AG10803 (cell line): Measurements from ENCODE around the gene DNAJB8.

ENCODE experiments used
- DNase-seq: peaks from one replicate; pipeline ENCODE4 v3.0.0; 2010; ENCODE audit warnings: low read depth
- H3K4me3 ChIP-seq: 2 replicates; pipeline ENCODE4 v1.5.1; 2011; ENCODE audit warnings: mild to moderate bottlenecking, low read length, control low read depth
- TF ChIP-seq, protein P1 (sequence below): conservative IDR thresholded peaks from 2 replicates; pipeline ENCODE4 v1.5.1; 2011; ENCODE audit warnings: mild to moderate bottlenecking, low read length, control low read depth, inconsistent platforms

DNAJB8 gene

DNA sequence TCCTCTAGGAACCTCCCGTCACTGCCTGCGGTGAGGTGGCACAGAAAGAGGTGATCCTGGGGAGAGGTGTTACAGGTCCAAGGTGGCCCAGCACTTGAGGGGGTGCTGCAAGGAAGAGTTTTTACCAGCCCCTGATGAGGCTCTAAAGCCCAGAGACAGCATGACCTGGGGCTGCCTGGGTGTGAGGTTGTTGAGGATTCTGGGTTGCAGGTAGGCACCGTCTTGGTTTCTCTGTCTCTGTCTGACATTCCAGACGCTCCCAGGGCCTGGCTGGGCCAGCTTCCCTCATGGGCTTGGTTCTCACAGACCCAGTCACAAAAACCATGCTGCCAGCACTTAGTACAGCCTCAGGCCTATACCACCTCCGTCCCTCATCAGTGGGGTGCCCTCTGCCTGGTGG lies 31.1 kb downstream of the DNAJB8 start:
- H3K4me3 ChIP-seq = no peak overlapping the region
- no peak for DNase-seq
- TF ChIP-seq, protein P1, sequence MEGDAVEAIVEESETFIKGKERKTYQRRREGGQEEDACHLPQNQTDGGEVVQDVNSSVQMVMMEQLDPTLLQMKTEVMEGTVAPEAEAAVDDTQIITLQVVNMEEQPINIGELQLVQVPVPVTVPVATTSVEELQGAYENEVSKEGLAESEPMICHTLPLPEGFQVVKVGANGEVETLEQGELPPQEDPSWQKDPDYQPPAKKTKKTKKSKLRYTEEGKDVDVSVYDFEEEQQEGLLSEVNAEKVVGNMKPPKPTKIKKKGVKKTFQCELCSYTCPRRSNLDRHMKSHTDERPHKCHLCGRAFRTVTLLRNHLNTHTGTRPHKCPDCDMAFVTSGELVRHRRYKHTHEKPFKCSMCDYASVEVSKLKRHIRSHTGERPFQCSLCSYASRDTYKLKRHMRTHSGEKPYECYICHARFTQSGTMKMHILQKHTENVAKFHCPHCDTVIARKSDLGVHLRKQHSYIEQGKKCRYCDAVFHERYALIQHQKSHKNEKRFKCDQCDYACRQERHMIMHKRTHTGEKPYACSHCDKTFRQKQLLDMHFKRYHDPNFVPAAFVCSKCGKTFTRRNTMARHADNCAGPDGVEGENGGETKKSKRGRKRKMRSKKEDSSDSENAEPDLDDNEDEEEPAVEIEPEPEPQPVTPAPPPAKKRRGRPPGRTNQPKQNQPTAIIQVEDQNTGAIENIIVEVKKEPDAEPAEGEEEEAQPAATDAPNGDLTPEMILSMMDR = no peak

DNA sequence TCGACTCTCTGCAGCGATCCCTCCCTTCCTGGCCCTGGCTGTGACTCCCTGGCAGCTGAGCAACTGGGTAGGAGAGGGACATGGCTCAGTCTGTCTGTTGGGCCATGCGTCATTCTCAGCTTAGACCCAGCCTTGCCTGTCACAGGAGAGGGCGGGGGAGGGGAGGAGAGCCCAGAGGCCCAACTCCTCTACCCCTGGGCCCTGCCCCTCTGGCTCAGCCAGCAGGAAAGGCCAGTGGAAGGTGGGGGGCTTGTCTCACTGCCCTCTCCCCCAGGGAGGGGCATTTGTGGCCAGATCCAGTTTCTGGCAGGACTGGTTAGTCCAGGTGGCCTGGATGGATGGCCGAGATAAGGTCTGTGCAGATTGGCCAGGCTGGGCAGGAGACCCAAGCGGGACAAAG lies 31.6 kb downstream of the DNAJB8 start:
- DNase-seq = no peak
- TF ChIP-seq, protein P1 = no peak

DNA sequence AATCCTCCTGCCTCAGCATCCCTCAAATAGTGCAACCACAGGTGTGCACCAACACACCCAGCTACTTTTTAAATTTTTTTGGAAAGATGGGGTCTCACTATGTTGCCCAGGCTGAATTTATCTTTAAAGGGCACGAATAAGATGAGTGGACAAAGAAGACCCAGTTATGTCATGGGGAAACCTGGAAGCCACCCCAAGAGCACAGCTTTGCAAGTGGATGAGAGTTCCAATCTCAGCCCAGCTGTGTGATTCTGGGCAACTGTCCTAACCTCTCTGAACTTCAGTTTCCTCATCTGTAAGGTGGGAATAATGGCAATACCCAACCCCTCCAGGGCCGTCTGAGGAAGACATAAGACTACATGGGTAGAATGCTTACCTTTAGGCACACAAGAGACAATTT lies 32.2 kb downstream of the DNAJB8 start:
- no peak overlapping the region for H3K4me3 ChIP-seq
- no peak for DNase-seq
- TF ChIP-seq, protein P1 = no peak

More for the DNA sequence above, 31.6 kb downstream of the DNAJB8 start:
- H3K4me3 ChIP-seq = no peak overlapping the region

DNA sequence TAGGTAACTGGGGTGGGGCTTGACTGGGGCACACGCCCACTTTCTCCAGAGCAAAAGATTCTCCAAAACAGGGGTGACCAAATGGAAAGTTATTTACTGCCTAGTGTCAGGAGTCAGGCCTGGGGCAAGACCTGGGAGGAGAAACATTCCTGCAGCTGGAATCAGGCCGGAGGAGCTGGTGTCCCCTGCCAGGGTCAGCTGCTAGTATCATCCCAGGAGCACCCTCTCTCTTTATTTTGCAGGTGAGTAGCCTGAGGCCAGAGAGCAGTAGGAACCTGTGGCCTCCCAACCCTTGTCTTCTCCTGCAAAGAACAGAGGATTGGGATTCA lies 32.9 kb downstream of the DNAJB8 start:
- DNase-seq = no peak
- TF ChIP-seq, protein P1 = no peak
- no peak overlapping the region for H3K4me3 ChIP-seq

DNA sequence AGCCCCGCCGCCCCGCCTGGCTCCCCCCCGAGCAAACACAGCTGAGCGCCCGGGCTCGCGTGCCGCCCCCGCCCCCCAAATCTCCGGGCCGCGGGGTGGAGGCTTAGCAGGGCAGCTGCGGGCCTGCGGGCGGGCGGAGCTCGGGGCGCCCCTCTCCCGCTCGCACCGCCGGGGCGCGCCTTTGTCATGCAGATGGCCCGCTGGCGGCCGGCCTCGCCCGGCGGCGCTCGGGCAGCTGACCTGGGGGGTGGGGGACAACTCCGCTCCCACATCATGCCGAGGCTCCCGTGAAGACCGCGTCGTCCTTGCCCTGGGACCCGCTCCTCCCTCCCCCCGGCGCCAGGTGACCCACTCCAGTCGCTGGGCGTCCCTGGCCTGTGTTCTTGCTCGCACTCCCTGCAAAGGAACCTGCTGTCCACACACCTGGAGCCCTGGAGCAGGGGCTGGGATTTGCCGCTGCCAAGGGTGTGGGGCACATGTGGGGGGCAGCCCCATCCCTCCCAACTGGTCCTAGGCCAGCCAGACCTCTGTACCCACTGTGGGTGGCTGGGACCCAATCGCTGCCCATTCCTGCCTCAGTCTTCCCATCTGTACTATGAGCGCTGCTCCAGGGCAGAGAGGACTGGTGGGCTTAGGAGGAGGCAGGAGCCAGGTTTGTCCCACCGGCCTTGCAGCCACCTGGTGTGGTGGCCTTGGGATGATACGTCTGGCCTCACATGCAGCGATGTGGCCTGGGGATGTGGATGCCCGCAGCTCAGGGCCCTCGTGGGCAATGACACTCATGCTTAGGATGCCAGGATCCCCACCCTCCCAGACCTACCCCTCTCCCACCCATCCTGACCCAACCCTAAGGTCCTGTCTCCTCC lies 33.5 kb downstream of the DNAJB8 start:
- H3K4me3 ChIP-seq = no peak overlapping the region
- DNase-seq = no peak
- TF ChIP-seq, protein P1 = no peak

DNA sequence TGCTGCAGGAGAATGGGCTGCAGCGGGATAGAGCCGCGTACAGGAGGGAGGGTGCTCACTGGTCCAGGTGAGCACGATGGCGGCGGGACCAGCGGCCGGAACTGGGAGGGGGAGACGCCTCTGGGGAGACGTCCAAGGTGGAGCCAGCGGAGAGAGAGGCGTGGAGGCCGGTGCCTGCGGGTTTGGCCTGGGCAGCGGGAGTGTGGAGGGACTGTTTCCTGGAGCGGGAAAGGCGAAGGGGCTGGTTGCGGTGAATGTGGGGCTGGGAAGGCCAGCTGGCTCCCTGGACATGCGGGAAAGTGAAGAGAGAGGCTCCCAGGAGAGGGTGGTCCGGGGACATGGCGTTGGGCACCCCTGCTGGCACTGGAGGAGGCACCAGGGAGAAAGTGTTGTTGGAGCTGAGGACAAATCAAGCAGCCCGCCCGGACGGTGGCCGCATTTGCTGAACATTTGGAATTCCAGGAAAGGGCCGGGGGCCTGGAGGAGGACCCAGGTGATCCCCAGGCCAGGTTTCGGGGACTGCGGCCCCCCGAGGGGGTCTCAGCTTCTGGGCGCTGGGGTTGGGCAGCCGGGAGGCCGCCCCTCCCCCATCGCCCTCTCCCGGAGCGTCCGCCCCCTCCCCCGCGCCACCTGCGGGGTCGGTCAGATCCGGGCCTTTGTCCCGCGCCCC lies 34.3 kb downstream of the DNAJB8 start:
- no peak for DNase-seq
- peak overlapping the region; percentile 7; the same call in 1 of the 2 replicates for H3K4me3 ChIP-seq
- TF ChIP-seq, protein P1 = no peak
